HepG2 (cell line): Measurements from ENCODE around the gene RERE. TPM values are rescaled to one million over a fixed set of nuclear protein-coding genes. Genes with fewer than 3 reads are reported as not detected.

Experiments used
- FOXA3 ChIP-seq: IDR thresholded peaks from 2 replicates; pipeline ENCODE4 v1.6.1; 2016; ENCODE audit warnings: missing genetic modification reagents, missing compliant biosample characterization
- HOXA9 ChIP-seq: sonication (generic); formaldehyde crosslinking; IDR thresholded peaks from 2 replicates; pipeline ENCODE4 v1.8.1; 2022; ENCODE audit warnings: missing genetic modification reagents, mild to moderate bottlenecking, moderate library complexity, borderline replicate concordance
- KAT8 ChIP-seq: IDR thresholded peaks from 2 replicates; pipeline ENCODE4 v1.6.1; 2016; ENCODE audit warnings: missing genetic modification reagents, missing compliant biosample characterization
- MAZ ChIP-seq, 2 experiments: sonication (generic) in 1 of 2; formaldehyde crosslinking in 1 of 2; IDR thresholded peaks; 2 replicates each; pipeline versions ENCODE4 v1.5.0 to v1.6.1; 2012 to 2020; ENCODE audit warnings: low read depth in 2 of 2, mild to moderate bottlenecking in 2 of 2, borderline replicate concordance in 1 of 2, improper control_type of control experiment in 1 of 2, low read length in 1 of 2, missing genetic modification reagents in 1 of 2, moderate library complexity in 1 of 2
- ONECUT2 ChIP-seq: sonication (generic); formaldehyde crosslinking; IDR thresholded peaks from 2 replicates; pipeline ENCODE4 v1.4.0; 2020; ENCODE audit warnings: missing genetic modification reagents
- SOX6 ChIP-seq, 2 experiments: fragments of 450-650 bp in 1 of 2; sonication (generic) in 1 of 2; formaldehyde crosslinking in 1 of 2; IDR thresholded peaks; 2 replicates each; pipeline versions ENCODE4 v1.4.0 to v1.6.1; 2017 to 2020; ENCODE audit warnings: antibody characterized with exemption in 1 of 2, mild to moderate bottlenecking in 1 of 2, missing genetic modification reagents in 1 of 2
- SP1 ChIP-seq, 2 experiments: fragments of 450-650 bp in 1 of 2; sonication (generic) in 1 of 2; formaldehyde crosslinking in 1 of 2; IDR thresholded peaks; 2 replicates each; pipeline versions ENCODE4 v1.4.0 to v1.6.1; 2016 to 2020; ENCODE audit warnings: missing genetic modification reagents in 1 of 2
- polyA plus RNA-seq, 8 experiments: library from polyadenylated mRNA; depleted of rRNA in 3 of 8; stranded (reverse) in 7 of 8; unstranded in 1 of 8; fragments of >200 nt; fragmentation: Illumina TruSeq in 4 of 8; extraction: Trizol in 4 of 8; gene quantifications; 2 replicates each; pipeline versions ENCODE4 v1.2.1 to v1.2.3, GENCODE V29; 2011 to 2016; ENCODE audit warnings: low read depth in 4 of 8, missing spikeins in 1 of 8, mixed read lengths in 1 of 8; ENCODE audit not compliant: insufficient read depth in 1 of 8
- total RNA-seq, 5 experiments: library from RNA; depleted of rRNA; stranded (reverse); fragments of >200 nt; fragmentation: Illumina TruSeq; extraction: Trizol; gene quantifications; 2 replicates each; pipeline ENCODE4 v1.2.3, GENCODE V29; 2016; ENCODE audit warnings: low read depth in 1 of 5
- TF ChIP-seq, protein P1 (sequence below): IDR thresholded peaks from 2 replicates; pipeline ENCODE4 v1.4.0; 2020; ENCODE audit warnings: mild to moderate bottlenecking, missing genetic modification reagents
- TF ChIP-seq, protein P2 (sequence below): sonication (generic); formaldehyde crosslinking; IDR thresholded peaks from 2 replicates; pipeline ENCODE4 v1.4.0; 2020; ENCODE audit warnings: missing genetic modification reagents
- TF ChIP-seq, protein P3 (sequence below): sonication (generic); formaldehyde crosslinking; IDR thresholded peaks from 2 replicates; pipeline ENCODE4 v1.4.0; 2020; ENCODE audit warnings: missing genetic modification reagents, borderline replicate concordance
- TF ChIP-seq, protein P4 (sequence below): sonication (generic); formaldehyde crosslinking; IDR thresholded peaks from 2 replicates; pipeline ENCODE4 v1.8.1; 2023; ENCODE audit warnings: mild to moderate bottlenecking, inconsistent platforms, moderate library complexity, missing genetic modification reagents, borderline replicate concordance

RERE gene
- total and polyA plus RNA-seq, 2 of the 13 experiments (the other 11 are each of a cell fraction or from before 2014, with no cell fraction given), result 18.3 to 21.9 TPM

DNA sequence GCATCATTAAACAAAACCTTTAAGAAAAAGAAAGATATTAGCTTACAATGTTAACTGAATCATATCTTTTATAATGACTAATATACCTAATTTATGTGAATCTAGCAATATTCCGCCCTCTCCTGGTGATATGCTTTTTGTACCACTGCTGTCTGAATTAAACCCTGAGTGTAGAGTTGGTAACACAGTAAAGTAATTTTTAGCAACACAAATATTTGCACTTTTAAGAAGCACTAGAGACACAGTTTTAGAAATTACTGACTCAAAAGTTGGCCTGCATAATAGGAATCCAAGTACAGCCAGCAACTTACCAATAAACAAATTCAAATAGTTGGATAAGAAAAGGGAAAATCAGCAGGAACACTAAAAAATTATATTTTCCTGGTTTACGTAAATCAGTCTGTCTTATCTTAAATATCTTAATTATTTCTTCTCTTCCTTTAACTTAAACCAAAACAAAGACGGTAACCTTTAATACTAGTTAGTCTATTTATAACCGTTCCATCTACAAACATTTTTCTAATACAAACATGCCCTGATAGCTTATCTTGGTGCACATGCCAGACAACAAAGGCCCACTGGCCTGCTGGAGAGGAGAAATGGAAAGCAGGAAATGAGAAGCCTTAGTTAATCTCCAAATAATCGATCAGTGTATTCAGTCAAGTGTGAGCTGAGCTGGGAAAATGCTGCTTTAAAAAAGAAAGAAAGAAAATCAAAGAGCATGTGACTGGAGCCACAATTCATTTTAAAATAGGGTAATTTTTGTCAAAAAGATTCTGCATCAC, 246.0 kb downstream of the RERE start (continued):
- TF ChIP-seq, protein P1, sequence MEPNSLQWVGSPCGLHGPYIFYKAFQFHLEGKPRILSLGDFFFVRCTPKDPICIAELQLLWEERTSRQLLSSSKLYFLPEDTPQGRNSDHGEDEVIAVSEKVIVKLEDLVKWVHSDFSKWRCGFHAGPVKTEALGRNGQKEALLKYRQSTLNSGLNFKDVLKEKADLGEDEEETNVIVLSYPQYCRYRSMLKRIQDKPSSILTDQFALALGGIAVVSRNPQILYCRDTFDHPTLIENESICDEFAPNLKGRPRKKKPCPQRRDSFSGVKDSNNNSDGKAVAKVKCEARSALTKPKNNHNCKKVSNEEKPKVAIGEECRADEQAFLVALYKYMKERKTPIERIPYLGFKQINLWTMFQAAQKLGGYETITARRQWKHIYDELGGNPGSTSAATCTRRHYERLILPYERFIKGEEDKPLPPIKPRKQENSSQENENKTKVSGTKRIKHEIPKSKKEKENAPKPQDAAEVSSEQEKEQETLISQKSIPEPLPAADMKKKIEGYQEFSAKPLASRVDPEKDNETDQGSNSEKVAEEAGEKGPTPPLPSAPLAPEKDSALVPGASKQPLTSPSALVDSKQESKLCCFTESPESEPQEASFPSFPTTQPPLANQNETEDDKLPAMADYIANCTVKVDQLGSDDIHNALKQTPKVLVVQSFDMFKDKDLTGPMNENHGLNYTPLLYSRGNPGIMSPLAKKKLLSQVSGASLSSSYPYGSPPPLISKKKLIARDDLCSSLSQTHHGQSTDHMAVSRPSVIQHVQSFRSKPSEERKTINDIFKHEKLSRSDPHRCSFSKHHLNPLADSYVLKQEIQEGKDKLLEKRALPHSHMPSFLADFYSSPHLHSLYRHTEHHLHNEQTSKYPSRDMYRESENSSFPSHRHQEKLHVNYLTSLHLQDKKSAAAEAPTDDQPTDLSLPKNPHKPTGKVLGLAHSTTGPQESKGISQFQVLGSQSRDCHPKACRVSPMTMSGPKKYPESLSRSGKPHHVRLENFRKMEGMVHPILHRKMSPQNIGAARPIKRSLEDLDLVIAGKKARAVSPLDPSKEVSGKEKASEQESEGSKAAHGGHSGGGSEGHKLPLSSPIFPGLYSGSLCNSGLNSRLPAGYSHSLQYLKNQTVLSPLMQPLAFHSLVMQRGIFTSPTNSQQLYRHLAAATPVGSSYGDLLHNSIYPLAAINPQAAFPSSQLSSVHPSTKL (CRISPR knock-in tag), result peak; percentile 93
- TF ChIP-seq FOXA3 (CRISPR knock-in tag), result peak; percentile 65
- TF ChIP-seq MAZ (IDR thresholded peaks at IDR 0.05; ENCODE audit: borderline replicate concordance, low read depth, low read length), result no peak
- no peak for TF ChIP-seq MAZ (CRISPR knock-in tag; IDR thresholded peaks at IDR 0.05; ENCODE audit: low read depth)
- no peak for TF ChIP-seq SP1 (IDR thresholded peaks at IDR 0.05)
- TF ChIP-seq SP1 (CRISPR knock-in tag; IDR thresholded peaks at IDR 0.05), result no peak
- no peak for TF ChIP-seq HOXA9 (CRISPR knock-in tag)
- TF ChIP-seq, protein P2, sequence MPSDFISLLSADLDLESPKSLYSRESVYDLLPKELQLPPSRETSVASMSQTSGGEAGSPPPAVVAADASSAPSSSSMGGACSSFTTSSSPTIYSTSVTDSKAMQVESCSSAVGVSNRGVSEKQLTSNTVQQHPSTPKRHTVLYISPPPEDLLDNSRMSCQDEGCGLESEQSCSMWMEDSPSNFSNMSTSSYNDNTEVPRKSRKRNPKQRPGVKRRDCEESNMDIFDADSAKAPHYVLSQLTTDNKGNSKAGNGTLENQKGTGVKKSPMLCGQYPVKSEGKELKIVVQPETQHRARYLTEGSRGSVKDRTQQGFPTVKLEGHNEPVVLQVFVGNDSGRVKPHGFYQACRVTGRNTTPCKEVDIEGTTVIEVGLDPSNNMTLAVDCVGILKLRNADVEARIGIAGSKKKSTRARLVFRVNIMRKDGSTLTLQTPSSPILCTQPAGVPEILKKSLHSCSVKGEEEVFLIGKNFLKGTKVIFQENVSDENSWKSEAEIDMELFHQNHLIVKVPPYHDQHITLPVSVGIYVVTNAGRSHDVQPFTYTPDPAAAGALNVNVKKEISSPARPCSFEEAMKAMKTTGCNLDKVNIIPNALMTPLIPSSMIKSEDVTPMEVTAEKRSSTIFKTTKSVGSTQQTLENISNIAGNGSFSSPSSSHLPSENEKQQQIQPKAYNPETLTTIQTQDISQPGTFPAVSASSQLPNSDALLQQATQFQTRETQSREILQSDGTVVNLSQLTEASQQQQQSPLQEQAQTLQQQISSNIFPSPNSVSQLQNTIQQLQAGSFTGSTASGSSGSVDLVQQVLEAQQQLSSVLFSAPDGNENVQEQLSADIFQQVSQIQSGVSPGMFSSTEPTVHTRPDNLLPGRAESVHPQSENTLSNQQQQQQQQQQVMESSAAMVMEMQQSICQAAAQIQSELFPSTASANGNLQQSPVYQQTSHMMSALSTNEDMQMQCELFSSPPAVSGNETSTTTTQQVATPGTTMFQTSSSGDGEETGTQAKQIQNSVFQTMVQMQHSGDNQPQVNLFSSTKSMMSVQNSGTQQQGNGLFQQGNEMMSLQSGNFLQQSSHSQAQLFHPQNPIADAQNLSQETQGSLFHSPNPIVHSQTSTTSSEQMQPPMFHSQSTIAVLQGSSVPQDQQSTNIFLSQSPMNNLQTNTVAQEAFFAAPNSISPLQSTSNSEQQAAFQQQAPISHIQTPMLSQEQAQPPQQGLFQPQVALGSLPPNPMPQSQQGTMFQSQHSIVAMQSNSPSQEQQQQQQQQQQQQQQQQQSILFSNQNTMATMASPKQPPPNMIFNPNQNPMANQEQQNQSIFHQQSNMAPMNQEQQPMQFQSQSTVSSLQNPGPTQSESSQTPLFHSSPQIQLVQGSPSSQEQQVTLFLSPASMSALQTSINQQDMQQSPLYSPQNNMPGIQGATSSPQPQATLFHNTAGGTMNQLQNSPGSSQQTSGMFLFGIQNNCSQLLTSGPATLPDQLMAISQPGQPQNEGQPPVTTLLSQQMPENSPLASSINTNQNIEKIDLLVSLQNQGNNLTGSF, result no peak
- TF ChIP-seq, protein P3, sequence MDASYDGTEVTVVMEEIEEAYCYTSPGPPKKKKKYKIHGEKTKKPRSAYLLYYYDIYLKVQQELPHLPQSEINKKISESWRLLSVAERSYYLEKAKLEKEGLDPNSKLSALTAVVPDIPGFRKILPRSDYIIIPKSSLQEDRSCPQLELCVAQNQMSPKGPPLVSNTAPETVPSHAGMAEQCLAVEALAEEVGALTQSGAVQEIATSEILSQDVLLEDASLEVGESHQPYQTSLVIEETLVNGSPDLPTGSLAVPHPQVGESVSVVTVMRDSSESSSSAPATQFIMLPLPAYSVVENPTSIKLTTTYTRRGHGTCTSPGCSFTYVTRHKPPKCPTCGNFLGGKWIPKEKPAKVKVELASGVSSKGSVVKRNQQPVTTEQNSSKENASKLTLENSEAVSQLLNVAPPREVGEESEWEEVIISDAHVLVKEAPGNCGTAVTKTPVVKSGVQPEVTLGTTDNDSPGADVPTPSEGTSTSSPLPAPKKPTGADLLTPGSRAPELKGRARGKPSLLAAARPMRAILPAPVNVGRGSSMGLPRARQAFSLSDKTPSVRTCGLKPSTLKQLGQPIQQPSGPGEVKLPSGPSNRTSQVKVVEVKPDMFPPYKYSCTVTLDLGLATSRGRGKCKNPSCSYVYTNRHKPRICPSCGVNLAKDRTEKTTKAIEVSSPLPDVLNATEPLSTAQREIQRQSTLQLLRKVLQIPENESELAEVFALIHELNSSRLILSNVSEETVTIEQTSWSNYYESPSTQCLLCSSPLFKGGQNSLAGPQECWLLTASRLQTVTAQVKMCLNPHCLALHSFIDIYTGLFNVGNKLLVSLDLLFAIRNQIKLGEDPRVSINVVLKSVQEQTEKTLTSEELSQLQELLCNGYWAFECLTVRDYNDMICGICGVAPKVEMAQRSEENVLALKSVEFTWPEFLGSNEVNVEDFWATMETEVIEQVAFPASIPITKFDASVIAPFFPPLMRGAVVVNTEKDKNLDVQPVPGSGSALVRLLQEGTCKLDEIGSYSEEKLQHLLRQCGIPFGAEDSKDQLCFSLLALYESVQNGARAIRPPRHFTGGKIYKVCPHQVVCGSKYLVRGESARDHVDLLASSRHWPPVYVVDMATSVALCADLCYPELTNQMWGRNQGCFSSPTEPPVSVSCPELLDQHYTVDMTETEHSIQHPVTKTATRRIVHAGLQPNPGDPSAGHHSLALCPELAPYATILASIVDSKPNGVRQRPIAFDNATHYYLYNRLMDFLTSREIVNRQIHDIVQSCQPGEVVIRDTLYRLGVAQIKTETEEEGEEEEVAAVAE (CRISPR knock-in tag), result no peak
- 0 out of 2 replicates have a peak, but pooled peaks have one; percentile 16 for TF ChIP-seq KAT8
- peak; percentile 96 for TF ChIP-seq ONECUT2 (CRISPR knock-in tag)
- no peak for TF ChIP-seq SOX6 (IDR thresholded peaks at IDR 0.05)
- TF ChIP-seq SOX6 (CRISPR knock-in tag; IDR thresholded peaks at IDR 0.05), result peak; percentile 95
- TF ChIP-seq, protein P4, sequence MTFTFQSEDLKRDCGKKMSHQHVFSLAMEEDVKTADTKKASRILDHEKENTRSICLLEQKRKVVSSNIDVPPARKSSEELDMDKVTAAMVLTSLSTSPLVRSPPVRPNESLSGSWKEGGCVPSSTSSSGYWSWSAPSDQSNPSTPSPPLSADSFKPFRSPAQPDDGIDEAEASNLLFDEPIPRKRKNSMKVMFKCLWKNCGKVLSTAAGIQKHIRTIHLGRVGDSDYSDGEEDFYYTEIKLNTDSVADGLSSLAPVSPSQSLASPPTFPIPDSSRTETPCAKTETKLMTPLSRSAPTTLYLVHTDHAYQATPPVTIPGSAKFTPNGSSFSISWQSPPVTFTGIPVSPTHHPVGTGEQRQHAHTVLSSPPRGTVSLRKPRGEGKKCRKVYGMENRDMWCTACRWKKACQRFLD, result no peak
